Right atrium auricular region (tissue), 2 donors: Measurements from ENCODE around the gene DLL1. TPM values are rescaled to one million over a fixed set of nuclear protein-coding genes. Genes with fewer than 3 reads are reported as not detected.
A peak's percentile ranks its signal among the peaks of the same experiment; 100 is the strongest.

Experiments
- DNase-seq: peaks from one replicate; pipeline ENCODE4 v3.0.0-alpha.2; 2019; ENCODE audit warnings: low spot score
- H3K27ac ChIP-seq, 2 donors: fragments of 200-600 bp; sonication (generic); 1 replicate in 1 of 2; 2 replicates in 1 of 2; pipeline ENCODE4 v1.5.1; 2016 to 2019
- H3K27me3 ChIP-seq, 2 donors: fragments of 200-600 bp; sonication (generic); one replicate each; pipeline versions ENCODE4 v1.5.1 to v1.6.0; 2017 to 2019
- H3K36me3 ChIP-seq: fragments of 200-600 bp; sonication (generic); one replicate; pipeline ENCODE4 v1.5.1; 2016
- H3K4me1 ChIP-seq, 2 donors: fragments of 200-600 bp; sonication (generic); one replicate each; pipeline versions ENCODE4 v1.5.1 to v1.6.0; 2017 to 2019
- H3K4me3 ChIP-seq, 2 donors: fragments of 200-600 bp; sonication (generic); 1 replicate in 1 of 2; 2 replicates in 1 of 2; pipeline ENCODE4 v1.5.1; 2017 to 2019; ENCODE audit warnings: mild to moderate bottlenecking in 1 of 2, moderate library complexity in 1 of 2
- H3K9me3 ChIP-seq, 2 donors: fragments of 200-600 bp; sonication (generic); one replicate each; pipeline ENCODE4 v1.5.1; 2019
- total RNA-seq, 2 donors: library from RNA; depleted of rRNA; stranded (reverse); fragments of >200 nt; gene quantifications; one replicate each; pipeline ENCODE4 v1.1.0, GENCODE V29; 2016
- TF ChIP-seq, protein P1 (sequence below), 2 donors: fragments of 200-600 bp; sonication (generic); IDR thresholded peaks; one replicate each; pipeline ENCODE4 v1.5.1; 2019; ENCODE audit warnings: antibody characterized with exemption in 2 of 2

The DLL1 gene
- total RNA-seq, 2 donors from 2014 or later = 11.2 to 22.0 TPM

DNA sequence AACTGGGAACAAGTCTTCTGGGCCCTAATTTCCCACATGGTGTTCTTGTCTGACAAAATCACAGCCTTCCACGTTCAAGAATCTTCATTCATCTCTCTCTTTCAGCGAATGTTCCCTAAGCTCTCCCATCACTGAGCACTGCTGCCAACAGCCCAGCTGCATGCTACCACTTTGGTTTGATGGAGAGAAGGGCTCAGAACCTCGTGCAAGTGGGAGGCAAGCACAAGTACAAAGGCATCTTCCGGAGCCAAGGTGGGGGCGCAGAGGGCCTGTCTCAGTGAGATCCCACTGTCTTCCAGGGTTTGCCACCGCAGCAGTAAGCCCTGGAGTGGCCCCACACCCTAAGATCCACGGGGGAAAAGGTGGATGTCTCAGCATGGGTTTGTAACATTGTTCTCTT is 17.2 kb downstream of the DLL1 start:
- Histone ChIP-seq H3K27ac (no peak overlapping the region), H3K4me1 (peaks cover 0 to 34% of the 10 kb centered on the region in 2 donors), H3K36me3 (no peaks in the 10 kb centered on the region), H3K27me3 (no peaks in the 10 kb centered on the region), H3K9me3 (no peaks in the 10 kb centered on the region), H3K4me3 (no peak overlapping the region)
- TF ChIP-seq, protein P1, sequence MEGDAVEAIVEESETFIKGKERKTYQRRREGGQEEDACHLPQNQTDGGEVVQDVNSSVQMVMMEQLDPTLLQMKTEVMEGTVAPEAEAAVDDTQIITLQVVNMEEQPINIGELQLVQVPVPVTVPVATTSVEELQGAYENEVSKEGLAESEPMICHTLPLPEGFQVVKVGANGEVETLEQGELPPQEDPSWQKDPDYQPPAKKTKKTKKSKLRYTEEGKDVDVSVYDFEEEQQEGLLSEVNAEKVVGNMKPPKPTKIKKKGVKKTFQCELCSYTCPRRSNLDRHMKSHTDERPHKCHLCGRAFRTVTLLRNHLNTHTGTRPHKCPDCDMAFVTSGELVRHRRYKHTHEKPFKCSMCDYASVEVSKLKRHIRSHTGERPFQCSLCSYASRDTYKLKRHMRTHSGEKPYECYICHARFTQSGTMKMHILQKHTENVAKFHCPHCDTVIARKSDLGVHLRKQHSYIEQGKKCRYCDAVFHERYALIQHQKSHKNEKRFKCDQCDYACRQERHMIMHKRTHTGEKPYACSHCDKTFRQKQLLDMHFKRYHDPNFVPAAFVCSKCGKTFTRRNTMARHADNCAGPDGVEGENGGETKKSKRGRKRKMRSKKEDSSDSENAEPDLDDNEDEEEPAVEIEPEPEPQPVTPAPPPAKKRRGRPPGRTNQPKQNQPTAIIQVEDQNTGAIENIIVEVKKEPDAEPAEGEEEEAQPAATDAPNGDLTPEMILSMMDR (IDR thresholded peaks at IDR 0.05) = no peak
- DNase-seq = no peak

DNA sequence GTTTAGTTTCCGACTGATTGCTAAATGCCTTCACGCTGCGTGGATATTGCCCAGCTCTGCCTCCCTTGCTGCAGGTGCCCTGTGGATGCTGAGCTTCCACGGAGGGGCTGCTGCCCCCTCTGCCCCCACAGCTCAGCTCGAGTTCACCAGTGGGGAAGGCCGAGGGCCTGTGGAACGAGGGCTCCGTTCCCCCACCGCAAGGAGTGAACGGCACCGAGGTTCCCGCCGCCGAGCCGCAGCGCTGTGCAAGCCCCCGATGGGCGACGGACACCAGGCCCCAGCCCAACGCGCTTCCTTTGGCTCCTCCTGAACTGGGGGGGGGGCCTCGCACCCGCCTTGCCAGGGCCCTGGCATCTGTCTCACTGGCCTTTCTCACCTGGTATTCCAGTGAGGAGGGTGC is 17.7 kb downstream of the DLL1 start:
- no peak overlapping the region for H3K27ac ChIP-seq
- no peaks in the 10 kb centered on the region for H3K27me3 ChIP-seq
- H3K4me3 ChIP-seq = no peak overlapping the region
- TF ChIP-seq, protein P1 (IDR thresholded peaks at IDR 0.05) = no peak
- DNase-seq = no peak
- peaks cover 0 to 34% of the 10 kb centered on the region in 2 donors for H3K4me1 ChIP-seq
- H3K36me3 ChIP-seq = no peaks in the 10 kb centered on the region
- H3K9me3 ChIP-seq = no peaks in the 10 kb centered on the region

DNA sequence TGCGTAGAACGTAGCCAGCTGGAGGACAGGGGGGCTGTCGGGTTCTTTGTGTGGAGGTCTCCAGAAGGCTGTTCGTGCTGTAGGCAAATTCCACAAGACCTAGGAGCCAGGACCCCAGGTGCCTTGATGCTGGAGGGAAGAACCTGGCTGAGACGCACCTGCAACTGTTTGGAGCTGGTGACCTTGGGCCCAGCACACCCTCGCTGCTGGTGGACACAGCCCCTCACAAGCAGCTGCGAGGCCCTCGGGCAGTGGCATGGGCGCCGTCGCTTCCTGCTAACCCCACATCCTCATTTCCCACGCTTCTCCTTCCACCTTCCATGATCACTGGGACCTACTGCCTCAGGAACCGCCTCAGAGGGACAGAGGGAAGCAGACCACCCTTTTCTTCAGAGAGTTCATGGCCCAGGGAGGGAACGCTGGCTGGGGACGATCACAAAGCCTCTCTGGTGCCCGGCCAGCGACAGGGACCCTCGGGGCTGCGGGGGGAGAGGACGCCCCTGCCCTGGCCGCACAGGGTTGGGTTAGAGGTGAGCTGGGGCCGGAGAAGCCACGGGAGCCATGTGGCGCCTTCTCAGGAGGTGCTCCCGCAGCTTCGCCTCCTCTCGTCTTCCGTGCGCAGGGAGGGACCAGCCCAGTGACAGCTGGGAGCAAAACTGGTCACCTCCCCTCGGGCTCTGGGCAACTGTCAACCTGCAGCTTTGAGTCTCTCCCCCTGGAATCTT is 18.4 kb downstream of the DLL1 start:
- Histone ChIP-seq H3K36me3 (no peaks in the 10 kb centered on the region), H3K4me1 (peaks cover 0 to 32% of the 10 kb centered on the region in 2 donors), H3K9me3 (no peaks in the 10 kb centered on the region), H3K27ac (no peak overlapping the region), H3K4me3 (peak overlapping the region in 1 of 2 donors; percentile 24), H3K27me3 (no peaks in the 10 kb centered on the region)
- no peak for DNase-seq
- TF ChIP-seq, protein P1 (IDR thresholded peaks at IDR 0.05) = no peak

DNA sequence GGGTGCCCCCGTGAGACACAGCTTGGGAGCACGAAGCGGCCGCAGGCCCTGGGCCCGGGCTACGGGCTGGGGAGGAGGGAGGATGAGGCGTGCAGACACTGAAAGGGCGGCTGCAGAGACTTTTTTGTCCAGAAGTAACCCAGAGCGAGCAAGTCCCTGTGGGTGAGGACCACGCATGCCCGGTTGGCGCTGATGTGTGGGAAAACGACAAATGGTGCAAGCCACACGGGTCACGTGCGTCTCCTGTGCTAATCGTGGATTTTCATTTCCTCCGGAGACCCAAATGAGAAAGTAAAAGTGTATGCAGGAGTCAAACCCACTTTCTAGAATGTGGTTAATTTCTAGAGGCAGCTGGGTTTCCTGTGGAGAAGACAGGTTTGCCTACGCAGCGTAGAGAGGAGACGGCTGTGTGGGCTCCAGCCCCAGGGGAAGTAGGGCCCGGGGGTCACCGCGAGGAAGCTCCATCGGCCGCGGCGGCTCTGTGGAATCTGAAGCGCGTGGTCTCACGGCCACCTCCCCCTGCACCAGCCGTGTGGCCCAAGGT is 19.0 kb downstream of the DLL1 start:
- Histone ChIP-seq H3K27me3 (no peaks in the 10 kb centered on the region), H3K4me3 (peak overlapping the region in 1 of 2 donors; percentile 24), H3K36me3 (no peaks in the 10 kb centered on the region), H3K27ac (no peak overlapping the region), H3K9me3 (no peaks in the 10 kb centered on the region), H3K4me1 (peaks cover 0 to 25% of the 10 kb centered on the region in 2 donors)
- TF ChIP-seq, protein P1 (IDR thresholded peaks at IDR 0.05) = no peak
- peak; percentile 69 for DNase-seq

DNA sequence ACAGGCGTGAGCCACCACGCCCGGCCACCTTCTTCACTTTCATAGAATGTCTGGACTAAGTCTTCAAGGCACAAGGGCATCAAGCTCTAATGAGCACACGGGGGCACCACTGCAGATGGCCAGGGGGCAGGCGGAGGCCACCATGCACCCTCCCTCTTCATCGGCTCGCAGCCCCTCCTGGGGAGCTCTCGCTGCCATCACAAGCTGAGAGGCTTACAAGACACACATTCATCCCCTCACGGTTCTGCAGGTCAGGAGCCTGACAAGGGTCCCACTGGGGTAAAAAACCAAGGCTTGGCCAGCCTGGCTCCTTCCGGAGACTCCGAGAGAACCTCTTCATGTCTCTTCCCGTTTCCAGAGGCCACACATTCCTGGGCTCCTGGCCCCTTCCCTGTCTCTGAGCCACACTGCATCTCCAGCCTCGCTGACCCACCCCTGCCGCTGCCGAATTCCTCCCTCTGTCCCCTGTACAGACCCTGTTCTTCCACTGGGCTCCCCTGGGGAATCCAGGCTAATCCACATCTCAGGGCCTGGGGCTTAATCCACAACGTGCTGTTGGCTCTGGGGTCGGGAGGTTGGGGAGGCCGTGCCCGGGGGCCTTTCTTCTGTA is 19.8 kb downstream of the DLL1 start:
- TF ChIP-seq, protein P1 (IDR thresholded peaks at IDR 0.05) = no peak
- no peak for DNase-seq

More for the DNA sequence above, 19.8 kb downstream of the DLL1 start:
- no peaks in the 10 kb centered on the region for H3K9me3 ChIP-seq
- no peak overlapping the region for H3K4me3 ChIP-seq
- no peaks in the 10 kb centered on the region for H3K27me3 ChIP-seq
- H3K27ac ChIP-seq = no peak overlapping the region
- peaks cover 0 to 17% of the 10 kb centered on the region in 2 donors for H3K4me1 ChIP-seq
- H3K36me3 ChIP-seq = no peaks in the 10 kb centered on the region
